GM12878 (cell line): Measurements from ENCODE around the gene ITGAL. TPM values are rescaled to one million over a fixed set of nuclear protein-coding genes. Genes with fewer than 3 reads are reported as not detected.
A peak's percentile ranks its signal among the peaks of the same experiment; 100 is the strongest.

ENCODE experiments used
- ATF3 ChIP-seq: IDR thresholded peaks from 2 replicates; pipeline ENCODE4 v1.6.1; 2011; ENCODE audit warnings: low read depth, mild to moderate bottlenecking, low read length, moderate library complexity, borderline replicate concordance; ENCODE audit errors: extremely low read depth
- ATF7 ChIP-seq: fragments of 450-650 bp; IDR thresholded peaks from 2 replicates; pipeline ENCODE4 v1.6.1; 2016; ENCODE audit warnings: low read depth, mild to moderate bottlenecking
- CBX5 ChIP-seq: sonication (generic); IDR thresholded peaks from 2 replicates; pipeline ENCODE4 v1.6.1; 2016; ENCODE audit warnings: low read depth, moderate library complexity, mild to moderate bottlenecking, inconsistent platforms
- CHD2 ChIP-seq: IDR thresholded peaks from 2 replicates; pipeline ENCODE4 v1.6.1; 2011; ENCODE audit warnings: low read depth, low read length, improper control_type of control experiment, borderline replicate concordance
- E2F8 ChIP-seq: fragments of 450-650 bp; IDR thresholded peaks from 2 replicates; pipeline ENCODE4 v1.6.1; 2018; ENCODE audit warnings: mild to moderate bottlenecking, low read depth, moderate library complexity; ENCODE audit not compliant: partially characterized antibody
- EED ChIP-seq: sonication (generic); IDR thresholded peaks from 2 replicates; pipeline ENCODE4 v1.6.1; 2016; ENCODE audit warnings: antibody characterized with exemption, low read depth
- HCFC1 ChIP-seq: fragments of 150-350 bp; IDR thresholded peaks from 2 replicates; pipeline ENCODE4 v1.6.1; 2014; ENCODE audit warnings: low read length
- HDGF ChIP-seq: fragments of 450-650 bp; IDR thresholded peaks from 2 replicates; pipeline ENCODE4 v1.6.1; 2016; ENCODE audit warnings: antibody characterized with exemption
- IKZF1 ChIP-seq: fragments of 450-650 bp; conservative IDR thresholded peaks from 2 replicates; pipeline ENCODE4 v1.6.1; 2017; ENCODE audit warnings: antibody characterized with exemption, mild to moderate bottlenecking
- KLF5 ChIP-seq: fragments of 450-650 bp; IDR thresholded peaks from 2 replicates; pipeline ENCODE4 v1.6.1; 2014; ENCODE audit warnings: mild to moderate bottlenecking; ENCODE audit not compliant: partially characterized antibody
- LARP7 ChIP-seq: fragments of 450-650 bp; IDR thresholded peaks from 2 replicates; pipeline ENCODE4 v1.6.1; 2017; ENCODE audit warnings: mild to moderate bottlenecking
- MYB ChIP-seq: fragments of 150-350 bp; IDR thresholded peaks from 2 replicates; pipeline ENCODE4 v1.6.1; 2014; ENCODE audit warnings: mild to moderate bottlenecking, low read depth, low read length, borderline replicate concordance
- NBN ChIP-seq: fragments of 450-650 bp; IDR thresholded peaks from 2 replicates; pipeline ENCODE4 v1.6.1; 2016
- NFYA ChIP-seq: IDR thresholded peaks from 2 replicates; pipeline ENCODE4 v1.6.1; 2011; ENCODE audit warnings: low read depth, mild to moderate bottlenecking, low read length, improper control_type of control experiment, borderline replicate concordance
- NR2F1 ChIP-seq: fragments of 450-650 bp; conservative IDR thresholded peaks from 2 replicates; pipeline ENCODE4 v1.6.1; 2017; ENCODE audit warnings: mild to moderate bottlenecking
- POLR2AphosphoS5 ChIP-seq: IDR thresholded peaks from 2 replicates; pipeline ENCODE4 v1.6.1; 2011; ENCODE audit warnings: mild to moderate bottlenecking, low read length, inconsistent platforms
- POU2F2 ChIP-seq: IDR thresholded peaks from 3 replicates; pipeline ENCODE4 v1.6.1; 2011; ENCODE audit warnings: low read depth, mild to moderate bottlenecking, low read length, borderline replicate concordance
- RCOR1 ChIP-seq: conservative IDR thresholded peaks from 2 replicates; pipeline ENCODE4 v1.6.1; 2012; ENCODE audit warnings: low read depth, low read length, improper control_type of control experiment
- RELA ChIP-seq: fragments of 450-650 bp; IDR thresholded peaks from 2 replicates; pipeline ENCODE4 v1.8.0; 2014; ENCODE audit warnings: borderline replicate concordance; ENCODE audit not compliant: partially characterized antibody
- SMAD5 ChIP-seq: IDR thresholded peaks from 2 replicates; pipeline ENCODE4 v1.6.1; 2016; ENCODE audit warnings: antibody characterized with exemption, low read depth
- SPI1 ChIP-seq: IDR thresholded peaks from 2 replicates; pipeline ENCODE4 v1.6.1; 2011; ENCODE audit warnings: low read depth, mild to moderate bottlenecking, low read length, moderate library complexity, borderline replicate concordance; ENCODE audit not compliant: insufficient read depth
- SREBF1 ChIP-seq: IDR thresholded peaks from 2 replicates; pipeline ENCODE4 v1.6.1; 2012; ENCODE audit warnings: mild to moderate bottlenecking, low read length
- STAT3 ChIP-seq: IDR thresholded peaks from 2 replicates; pipeline ENCODE4 v1.6.1; 2011; ENCODE audit warnings: low read depth, low read length, improper control_type of control experiment
- SUZ12 ChIP-seq: fragments of 200-600 bp; sonication (generic); IDR thresholded peaks from one replicate; pipeline ENCODE4 v1.6.1; 2018; ENCODE audit warnings: antibody characterized with exemption, mild to moderate bottlenecking; ENCODE audit not compliant: unreplicated experiment
- USF1 ChIP-seq: IDR thresholded peaks from 2 replicates; pipeline ENCODE4 v1.6.1; 2011; ENCODE audit warnings: borderline replicate concordance, low read depth, mild to moderate bottlenecking, moderate library complexity, mixed read lengths, low read length; ENCODE audit not compliant: insufficient read depth; ENCODE audit errors: extremely low read length
- WRNIP1 ChIP-seq: IDR thresholded peaks from 2 replicates; pipeline ENCODE4 v1.6.1; 2011; ENCODE audit warnings: low read depth, low read length, improper control_type of control experiment, borderline replicate concordance
- ZBED1 ChIP-seq: IDR thresholded peaks from 2 replicates; pipeline ENCODE4 v1.6.1; 2016; ENCODE audit warnings: borderline replicate concordance
- ZNF24 ChIP-seq: fragments of 450-650 bp; IDR thresholded peaks from 2 replicates; pipeline ENCODE4 v1.6.1; 2017; ENCODE audit warnings: antibody characterized with exemption, mild to moderate bottlenecking
- ZNF622 ChIP-seq: fragments of 450-650 bp; IDR thresholded peaks from 2 replicates; pipeline ENCODE4 v1.6.1; 2017; ENCODE audit warnings: mild to moderate bottlenecking, inconsistent platforms
- ZZZ3 ChIP-seq: IDR thresholded peaks from 2 replicates; pipeline ENCODE4 v1.6.1; 2011; ENCODE audit warnings: low read depth; ENCODE audit not compliant: control insufficient read depth, insufficient read length
- polyA plus RNA-seq, 11 experiments: library from polyadenylated mRNA; depleted of rRNA in 4 of 11; unstranded in 6 of 11; stranded (reverse) in 5 of 11; fragments of >200 nt; fragmentation: Nextera tagmentation in 4 of 11; fragmentation: Illumina TruSeq in 1 of 11; extraction: Ambion mirVana in 4 of 11; extraction: Trizol in 1 of 11; gene quantifications; 1 replicate in 1 of 11; 2 replicates in 10 of 11; pipeline versions ENCODE4 v1.2.1 to v1.2.3, GENCODE V29; 2011 to 2016; ENCODE audit warnings: inconsistent platforms in 2 of 11, missing spikeins in 2 of 11, low read depth in 1 of 11
- total RNA-seq, 4 experiments: library from RNA; depleted of rRNA in 3 of 4; stranded (reverse); fragments of >200 nt in 3 of 4; fragmentation: Illumina TruSeq in 1 of 4; extraction: Trizol in 1 of 4; gene quantifications; 2 replicates each; pipeline versions ENCODE4 v1.2.1 to v1.2.3, GENCODE V29; 2013 to 2021

The ITGAL gene
- total and polyA plus RNA-seq, 10 of the 15 experiments (the other 5 are each of a cell fraction or from before 2014, with no cell fraction given), result 10.7 to 170 (median 96.9) TPM

- TF ChIP-seq KLF5, result peak; percentile 25
- TF ChIP-seq ZNF622, result no peak
- peak; percentile 18 for TF ChIP-seq RELA
- TF ChIP-seq E2F8, result no peak
- peak; percentile 78; the same call in 1 of the 2 replicates for TF ChIP-seq CHD2
- peak; percentile 63 for TF ChIP-seq NR2F1
- no peak for TF ChIP-seq SUZ12
- TF ChIP-seq HDGF, result 0 out of 2 replicates have a peak, but pooled peaks have one; percentile 23
- no peak for TF ChIP-seq SPI1
- peak; percentile 62; the same call in 1 of the 2 replicates for TF ChIP-seq LARP7
- no peak for TF ChIP-seq USF1
- TF ChIP-seq SREBF1, result no peak
- 0 out of 2 replicates have a peak, but pooled peaks have one; percentile 85 for TF ChIP-seq NBN
- TF ChIP-seq NFYA, result no peak
- peak; percentile 22; the same call in 1 of the 2 replicates for TF ChIP-seq HCFC1
- TF ChIP-seq SMAD5, result no peak; the same call in 1 of the 2 replicates
- TF ChIP-seq EED, result no peak
- no peak for TF ChIP-seq RCOR1
- TF ChIP-seq POU2F2, result peak; percentile 81; the same call in 1 of the 3 replicates
- TF ChIP-seq IKZF1, result peak; percentile 68
- no peak for TF ChIP-seq ZZZ3
- TF ChIP-seq ZNF24, result no peak
- TF ChIP-seq WRNIP1, result peak; percentile 5; the same call in 1 of the 2 replicates
- TF ChIP-seq CBX5, result no peak
- peak; percentile 90 for TF ChIP-seq ATF7
- no peak for TF ChIP-seq STAT3
- TF ChIP-seq ZBED1, result no peak
- peak; percentile 7; the same call in 1 of the 2 replicates for TF ChIP-seq ATF3
- TF ChIP-seq MYB, result no peak
- peak; percentile 40; the same call in 1 of the 2 replicates for TF ChIP-seq POLR2AphosphoS5
Measured at GRCh38 chr16:30429678-30430427, 42.7 kb upstream of the ITGAL start, which contains the start of gene DCTPP1 (continued).
